Hepatocyte (in vitro differentiated cells): ENCODE results near the gene PTPRN2. TPM values are rescaled to one million over a fixed set of nuclear protein-coding genes. Genes with fewer than 3 reads are reported as not detected.

Experiments
- DNase-seq: peaks from one replicate; pipeline ENCODE4 v3.0.0-alpha.2; 2016; ENCODE audit warnings: low spot score
- H2AFZ ChIP-seq: fragments of 200-600 bp; sonication (generic); 2 replicates; pipeline ENCODE4 v1.6.0; 2016; ENCODE audit warnings: antibody characterized with exemption, mild to moderate bottlenecking
- H3K27ac ChIP-seq: fragments of 200-600 bp; sonication (generic); 2 replicates; pipeline ENCODE4 v1.5.1; 2016; ENCODE audit warnings: mild to moderate bottlenecking
- H3K27me3 ChIP-seq: fragments of 200-600 bp; sonication (generic); 2 replicates; pipeline ENCODE4 v1.6.1; 2016
- H3K36me3 ChIP-seq: fragments of 200-600 bp; sonication (generic); replicated peaks from 2 replicates; pipeline ENCODE4 v1.5.1; 2016; ENCODE audit warnings: low read depth; ENCODE audit not compliant: insufficient read depth
- H3K4me1 ChIP-seq: fragments of 200-600 bp; sonication (generic); 2 replicates; pipeline ENCODE4 v1.5.1; 2016; ENCODE audit warnings: mild to moderate bottlenecking, moderate library complexity; ENCODE audit not compliant: insufficient read depth
- H3K4me2 ChIP-seq: fragments of 200-600 bp; sonication (generic); 2 replicates; pipeline ENCODE4 v1.6.0; 2016
- H3K4me3 ChIP-seq: fragments of 200-600 bp; sonication (generic); 2 replicates; pipeline ENCODE4 v1.5.1; 2016; ENCODE audit warnings: mild to moderate bottlenecking
- H3K79me2 ChIP-seq: fragments of 200-600 bp; sonication (generic); 2 replicates; pipeline ENCODE4 v1.6.0; 2017; ENCODE audit warnings: mild to moderate bottlenecking
- H3K9me2 ChIP-seq: fragments of 200-600 bp; sonication (generic); replicated peaks from 2 replicates; pipeline ENCODE4 v1.6.0; 2017; ENCODE audit warnings: mild to moderate bottlenecking; ENCODE audit not compliant: insufficient read depth
- H3K9me3 ChIP-seq: fragments of 200-600 bp; sonication (generic); 2 replicates; pipeline ENCODE4 v1.5.1; 2016; ENCODE audit warnings: low read depth, mild to moderate bottlenecking
- H4K20me1 ChIP-seq: fragments of 200-600 bp; sonication (generic); 2 replicates; pipeline ENCODE4 v1.6.0; 2016; ENCODE audit warnings: mild to moderate bottlenecking; ENCODE audit not compliant: insufficient read depth, poor library complexity, severe bottlenecking
- CTCF ChIP-seq: fragments of 200-600 bp; sonication (generic); IDR thresholded peaks from 2 replicates; pipeline ENCODE4 v1.5.1; 2016; ENCODE audit warnings: antibody characterized with exemption, mild to moderate bottlenecking; ENCODE audit not compliant: poor library complexity
- EZH2 ChIP-seq: fragments of 200-600 bp; sonication (generic); IDR thresholded peaks from 2 replicates; pipeline ENCODE4 v1.6.1; 2016; ENCODE audit warnings: antibody characterized with exemption, mild to moderate bottlenecking, borderline replicate concordance
- EZH2phosphoT487 ChIP-seq: fragments of 200-600 bp; sonication (generic); IDR thresholded peaks from one replicate; pipeline ENCODE4 v1.6.1; 2018; ENCODE audit warnings: antibody characterized with exemption, mild to moderate bottlenecking, low read depth, moderate library complexity; ENCODE audit not compliant: unreplicated experiment, severe bottlenecking
- WGBS: methylation state at CpG from one replicate; pipeline ENCODE4 v1.1.6; 2016; ENCODE audit warnings: low lambda C conversion rate; ENCODE audit errors: missing lambda C conversion rate; 5-methylcytosine and 5-hydroxymethylcytosine counted together
- polyA plus RNA-seq: library from polyadenylated mRNA; unstranded; fragments of >200 nt; fragmentation: Nextera tagmentation; extraction: Ambion mirVana; gene quantifications from 2 replicates; pipeline ENCODE4 v1.2.1, GENCODE V29; 2016
- total RNA-seq: library from RNA; depleted of rRNA; stranded (reverse); fragments of >200 nt; gene quantifications from 2 replicates; pipeline ENCODE4 v1.2.3, GENCODE V29; 2014

The PTPRN2 gene
- total and polyA plus RNA-seq, 2 experiments from 2014 or later, result 2.1 to 3.3 TPM

- 95% methylated on average over 23 of the region's 23 CpGs for WGBS
- TF ChIP-seq EZH2phosphoT487 (no peak), EZH2 (no peak)
- Histone ChIP-seq H2AFZ (no peak overlapping the region), H3K4me3 (no peak overlapping the region), H3K79me2 (no peaks in the 10 kb centered on the region), H3K9me3 (no peaks in the 10 kb centered on the region), H3K27ac (no peak overlapping the region), H3K36me3 (no peaks in the 10 kb centered on the region), H3K27me3 (no peaks in the 10 kb centered on the region), H3K4me1 (no peaks in the 10 kb centered on the region), H4K20me1 (no peaks in the 10 kb centered on the region), H3K4me2 (no peak overlapping the region), H3K9me2 (no peaks in the 10 kb centered on the region)
- DNase-seq, result no peak
Measured at GRCh38 chr7:158603773-158604755, 16.4 kb upstream of the PTPRN2 start.

GRCh38 chr7:158602905-158603772 is 15.5 kb upstream of the PTPRN2 start:
- Histone ChIP-seq H2AFZ (no peak overlapping the region), H3K79me2 (no peaks in the 10 kb centered on the region), H3K27ac (no peak overlapping the region), H3K36me3 (no peaks in the 10 kb centered on the region), H3K4me1 (no peaks in the 10 kb centered on the region), H3K27me3 (no peaks in the 10 kb centered on the region), H3K9me2 (no peaks in the 10 kb centered on the region), H3K9me3 (no peaks in the 10 kb centered on the region), H3K4me3 (no peak overlapping the region), H3K4me2 (no peak overlapping the region), H4K20me1 (no peaks in the 10 kb centered on the region)
- 89% methylated on average over 22 of the region's 22 CpGs for WGBS
- DNase-seq, result no peak
- TF ChIP-seq EZH2phosphoT487, result no peak
- no peak for TF ChIP-seq CTCF
- TF ChIP-seq EZH2, result no peak

GRCh38 chr7:158602041-158602440 is 14.4 kb upstream of the PTPRN2 start:
- no peak for DNase-seq
- Histone ChIP-seq H2AFZ (no peak overlapping the region), H4K20me1 (no peaks in the 10 kb centered on the region), H3K4me3 (no peak overlapping the region), H3K27ac (no peak overlapping the region), H3K9me2 (no peaks in the 10 kb centered on the region), H3K4me1 (no peaks in the 10 kb centered on the region), H3K79me2 (no peaks in the 10 kb centered on the region), H3K36me3 (no peaks in the 10 kb centered on the region), H3K4me2 (no peak overlapping the region), H3K9me3 (no peaks in the 10 kb centered on the region), H3K27me3 (no peaks in the 10 kb centered on the region)
- WGBS, result 100% methylated on average over 7 of the region's 7 CpGs
- TF ChIP-seq EZH2phosphoT487, result no peak
- TF ChIP-seq CTCF, result no peak
